ENCODE data around the gene LYL1.
A peak's percentile ranks its signal among the peaks of the same experiment; 100 is the strongest.

- TF ChIP-seq, protein P1, sequence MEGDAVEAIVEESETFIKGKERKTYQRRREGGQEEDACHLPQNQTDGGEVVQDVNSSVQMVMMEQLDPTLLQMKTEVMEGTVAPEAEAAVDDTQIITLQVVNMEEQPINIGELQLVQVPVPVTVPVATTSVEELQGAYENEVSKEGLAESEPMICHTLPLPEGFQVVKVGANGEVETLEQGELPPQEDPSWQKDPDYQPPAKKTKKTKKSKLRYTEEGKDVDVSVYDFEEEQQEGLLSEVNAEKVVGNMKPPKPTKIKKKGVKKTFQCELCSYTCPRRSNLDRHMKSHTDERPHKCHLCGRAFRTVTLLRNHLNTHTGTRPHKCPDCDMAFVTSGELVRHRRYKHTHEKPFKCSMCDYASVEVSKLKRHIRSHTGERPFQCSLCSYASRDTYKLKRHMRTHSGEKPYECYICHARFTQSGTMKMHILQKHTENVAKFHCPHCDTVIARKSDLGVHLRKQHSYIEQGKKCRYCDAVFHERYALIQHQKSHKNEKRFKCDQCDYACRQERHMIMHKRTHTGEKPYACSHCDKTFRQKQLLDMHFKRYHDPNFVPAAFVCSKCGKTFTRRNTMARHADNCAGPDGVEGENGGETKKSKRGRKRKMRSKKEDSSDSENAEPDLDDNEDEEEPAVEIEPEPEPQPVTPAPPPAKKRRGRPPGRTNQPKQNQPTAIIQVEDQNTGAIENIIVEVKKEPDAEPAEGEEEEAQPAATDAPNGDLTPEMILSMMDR (IDR thresholded peaks at IDR 0.05) = no peak
- peak in 1 of 2 donors; percentile 29 for TF ChIP-seq POLR2A (IDR thresholded peaks at IDR 0.05)
Observed at GRCh38 chr19:13116282-13117175, 13.9 kb upstream of the LYL1 start, which contains the start of gene TRMT1.

All from adrenal gland (tissue), 5 donors.